ENCODE measurements around the gene ROBO4.

DNA sequence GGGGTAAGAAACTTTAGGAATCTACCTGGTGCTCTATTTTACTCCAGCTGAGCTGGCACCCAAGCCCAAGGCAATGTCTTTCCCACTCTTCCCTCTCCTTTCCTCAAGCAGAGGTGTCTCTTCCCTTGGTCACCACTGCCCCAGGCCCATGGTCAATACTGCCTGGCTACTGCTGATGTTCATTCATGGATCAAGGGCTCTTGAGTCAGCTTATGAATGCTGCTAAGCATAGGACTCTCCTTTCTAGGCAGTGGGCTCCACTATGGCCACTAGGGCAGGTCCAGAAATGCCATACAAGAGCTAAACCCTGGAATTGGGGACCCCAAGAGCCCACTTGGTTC is 18.7 kb upstream of the ROBO4 start:
- no peak for TF ChIP-seq CTCF (IDR thresholded peaks at IDR 0.05 in 8 of 11, conservative IDR thresholded peaks at IDR 0.05 in 3 of 11)
- TF ChIP-seq POLR2AphosphoS5 (IDR thresholded peaks at IDR 0.05), result no peak

All from spleen (tissue), 7 donors.